HG02642 (cell line): Measurements from ENCODE around the gene TMUB1.

Experiments
- ATAC-seq: cut with Tn5 transposase; IDR thresholded peaks from one replicate; pipeline ENCODE4 v1.9.1; 2021; ENCODE audit warnings: mild to moderate bottlenecking; ENCODE audit not compliant: unreplicated experiment, poor library complexity

The TMUB1 gene

GRCh38 chr7:151086802-151087244 is 3.5 kb upstream of the TMUB1 start:
- no peak for ATAC-seq

DNA sequence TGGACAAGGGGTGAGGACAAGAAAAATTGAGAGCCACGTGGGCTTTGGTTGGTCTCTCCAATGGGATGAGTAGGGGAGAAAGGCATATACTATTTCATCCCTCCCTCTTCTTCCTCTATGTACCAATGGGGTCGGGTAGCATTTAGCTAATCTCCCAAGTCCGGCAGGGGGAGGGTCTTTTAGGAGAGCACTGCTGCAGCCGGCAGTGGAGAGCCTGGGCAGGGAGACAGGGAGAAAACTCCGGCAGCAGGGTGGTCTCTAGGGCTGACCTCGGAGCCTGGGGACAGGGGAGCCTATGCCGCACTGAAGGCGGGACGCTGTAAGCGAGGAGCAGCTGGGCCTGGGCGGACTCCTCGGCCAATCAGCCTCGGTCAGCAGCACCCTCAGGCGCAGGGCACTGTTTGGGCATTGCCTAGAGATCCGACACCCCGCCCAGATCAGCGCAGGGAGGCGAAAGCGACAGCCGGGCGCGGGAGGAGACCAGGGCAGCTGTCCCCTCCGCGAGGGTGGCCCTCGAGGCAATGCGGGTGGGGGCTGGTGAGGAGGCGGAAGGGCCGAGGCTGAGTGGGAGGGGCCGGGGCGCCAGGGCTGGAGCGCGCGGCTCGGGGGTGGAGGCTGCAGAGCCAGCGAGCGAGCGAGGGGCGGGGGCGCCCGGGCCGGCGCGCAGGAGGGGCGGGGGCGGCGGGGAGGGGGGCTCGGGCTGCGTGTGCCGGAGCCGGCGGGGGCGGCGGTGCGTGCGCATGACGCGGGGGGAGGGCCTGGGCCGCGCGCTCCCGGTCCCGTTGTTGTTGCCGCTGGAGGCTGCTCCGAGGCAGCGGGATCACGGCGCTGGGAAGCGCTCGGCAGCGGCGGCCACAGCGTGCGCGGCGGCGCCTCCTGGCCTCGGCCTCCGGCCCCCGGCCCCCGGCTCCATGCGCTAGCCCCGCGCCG is 2.7 kb upstream of the TMUB1 start, which contains the start of gene AGAP3:
AGAP3 (plus strand) TSS at position 785 of the 930 bp plus-strand sequence. CDS start 267 bp downstream, outside the sequence.
- ATAC-seq = peak; percentile 44

GRCh38 chr7:151085329-151085690 is 2.0 kb upstream of the TMUB1 start:
- ATAC-seq = no peak

- ATAC-seq = no peak
Measured at GRCh38 chr7:151083824-151084160, 499 bp upstream of the TMUB1 start.

GRCh38 chr7:151082141-151083070 is 887 bp downstream of the TMUB1 start:
- no peak for ATAC-seq

DNA sequence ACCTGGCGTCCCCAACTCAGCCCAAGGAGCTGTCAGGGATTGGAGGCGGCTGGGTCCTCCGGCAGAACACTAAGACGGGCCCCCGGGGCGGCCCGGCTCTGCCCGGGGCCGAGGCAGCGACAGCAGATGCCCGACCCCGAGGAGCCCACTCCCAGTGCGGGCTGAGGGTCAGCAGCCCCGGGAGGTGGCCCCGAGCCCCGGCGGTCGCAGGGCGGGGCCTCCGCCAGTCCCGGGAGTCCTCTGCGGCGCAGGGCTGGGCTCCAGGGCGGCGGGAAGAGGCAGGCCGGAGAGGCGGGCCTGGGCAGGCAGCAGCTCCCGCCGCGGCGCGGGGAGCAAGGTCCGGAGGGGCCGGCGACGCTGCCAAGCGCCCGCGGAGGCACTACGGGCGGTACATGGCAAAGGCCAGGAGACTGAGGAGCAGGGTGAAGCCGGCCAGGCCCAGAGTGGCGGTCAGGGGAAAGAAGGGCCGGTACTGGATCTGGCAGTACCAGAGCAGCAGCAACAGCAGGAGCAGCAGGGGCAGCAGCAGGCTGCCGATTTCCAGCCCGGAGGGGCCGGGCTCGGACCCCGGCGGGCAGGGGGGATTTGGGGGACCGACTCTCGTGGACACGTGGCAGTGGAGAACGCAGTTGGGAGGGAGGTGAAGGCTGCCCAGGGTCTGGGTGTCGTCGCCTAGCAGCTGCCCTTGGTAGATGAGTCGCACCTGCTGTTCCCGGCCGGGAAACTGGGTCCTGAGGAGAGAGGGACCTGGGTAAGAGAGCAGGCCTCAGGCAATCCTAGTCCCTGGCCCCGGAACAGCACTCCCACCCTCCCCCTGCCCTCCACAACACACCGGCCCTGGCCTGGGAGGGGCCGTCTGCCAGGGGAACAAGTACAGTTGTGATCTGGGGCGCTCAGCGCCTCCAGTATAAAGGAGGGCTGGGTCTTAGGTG is 1.9 kb downstream of the TMUB1 start:
- no peak for ATAC-seq

DNA sequence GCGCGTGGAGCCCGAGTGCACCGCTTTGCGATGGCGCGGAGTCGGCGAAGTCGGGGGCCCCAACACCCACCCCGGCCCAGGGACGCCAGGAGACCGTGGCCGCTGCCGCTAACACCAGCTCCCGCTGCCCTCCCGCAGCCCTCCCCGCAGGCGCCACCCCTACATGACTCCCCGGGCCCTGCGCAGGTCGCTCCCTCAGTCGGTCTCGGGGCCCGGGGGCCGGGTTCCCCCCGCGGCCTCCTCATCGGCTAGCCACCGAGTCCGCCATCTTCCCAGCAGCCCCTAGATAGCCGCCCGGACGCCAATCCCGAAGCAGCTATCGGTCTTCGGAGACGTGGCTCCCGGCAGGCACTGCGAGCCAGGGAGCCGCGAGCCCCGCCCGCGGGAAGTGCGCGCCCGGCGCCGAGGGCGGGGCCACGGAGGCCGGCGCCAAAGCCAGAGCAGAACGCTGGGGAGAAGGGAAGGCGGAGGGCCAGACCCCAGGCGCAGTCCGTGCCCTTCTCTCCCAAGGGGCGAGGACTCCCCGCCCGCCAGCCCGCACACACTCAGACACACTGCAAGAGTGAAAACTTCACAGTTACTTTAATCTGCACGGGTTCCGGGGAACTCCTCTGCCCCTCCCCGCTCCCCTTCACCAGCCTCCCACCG is 2.6 kb downstream of the TMUB1 start, which contains the start of gene FASTK:
FASTK (minus strand) TSS at position 288 of the 648 bp plus-strand sequence; CDS start at position 245, 43 bp downstream.
- peak; percentile 78 for ATAC-seq

GRCh38 chr7:151080067-151080521 is 3.2 kb downstream of the TMUB1 start:
- ATAC-seq = peak; percentile 1

- no peak for ATAC-seq
Measured at GRCh38 chr7:151079199-151079910, 3.9 kb downstream of the TMUB1 start.

- no peak for ATAC-seq
Measured at GRCh38 chr7:151078233-151079040, 4.9 kb downstream of the TMUB1 start.

DNA sequence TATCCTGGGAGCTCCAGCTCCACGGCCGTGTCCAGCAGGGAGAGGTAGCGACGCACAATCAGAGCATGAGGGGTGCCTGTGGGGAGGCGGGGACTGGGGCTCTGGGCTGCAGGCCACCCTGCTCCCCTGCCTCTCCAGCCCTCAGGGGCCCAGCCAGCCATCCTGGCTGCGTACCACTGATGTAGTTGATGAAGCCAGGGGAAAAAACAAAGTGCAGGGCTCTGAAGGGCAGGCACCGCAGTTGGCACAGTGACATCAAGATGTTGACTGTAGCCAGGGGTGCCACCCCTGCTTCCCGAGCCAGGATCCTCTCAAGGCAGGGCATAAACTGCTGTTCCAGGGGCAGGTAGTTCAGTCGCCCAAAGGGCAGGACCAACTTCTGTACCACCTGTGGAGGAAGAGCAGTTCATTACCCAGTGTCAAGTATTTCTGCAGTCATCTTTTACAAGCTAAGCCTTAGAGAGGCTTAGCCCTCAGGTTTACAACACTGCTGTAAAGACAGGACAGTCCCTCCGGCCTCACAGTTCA is 5.5 kb downstream of the TMUB1 start:
- ATAC-seq = no peak

DNA sequence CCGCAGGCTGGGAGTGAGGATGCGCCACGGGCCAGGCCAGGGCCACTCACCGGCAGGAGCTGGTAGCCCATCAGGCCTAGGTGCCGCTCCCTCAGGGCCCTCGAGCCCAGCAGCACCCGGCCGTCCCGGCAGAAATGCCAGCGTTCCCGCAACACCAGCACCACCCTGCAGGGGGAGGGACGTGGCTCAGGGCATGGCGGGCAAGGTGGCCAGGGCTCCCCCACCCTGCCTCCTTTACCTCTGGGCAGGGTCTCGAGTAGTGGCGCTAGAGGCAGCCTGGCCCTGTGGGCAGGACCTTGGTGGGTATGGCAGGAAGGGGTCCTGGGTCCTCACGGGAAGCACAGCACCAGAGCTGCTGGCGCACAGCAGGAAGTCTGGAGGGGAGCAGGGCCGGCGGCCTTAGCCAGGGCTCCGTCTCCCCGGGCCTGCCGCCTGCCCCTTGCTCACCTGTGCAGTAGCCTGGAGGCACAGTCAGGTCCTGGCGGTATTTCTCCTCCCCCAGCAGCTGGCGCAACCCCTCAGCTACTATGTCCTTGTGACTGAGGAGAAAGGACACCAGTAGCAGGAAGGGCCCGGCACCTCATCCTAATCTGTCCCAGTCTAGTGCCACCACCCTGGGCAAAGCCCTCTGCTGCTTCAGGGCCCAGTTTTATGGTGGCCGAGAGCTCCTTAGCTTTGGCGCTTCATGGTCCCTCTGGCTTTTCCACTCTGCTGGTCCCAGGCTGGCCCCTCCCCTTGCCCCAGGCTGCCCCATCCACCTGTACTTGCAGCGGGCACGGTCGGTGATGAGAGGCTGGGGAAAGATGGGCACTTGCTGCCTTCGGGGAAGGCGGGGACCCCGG is 6.2 kb downstream of the TMUB1 start:
- no peak for ATAC-seq

- ATAC-seq = no peak
Measured at GRCh38 chr7:151075978-151076426, 7.3 kb downstream of the TMUB1 start.

DNA sequence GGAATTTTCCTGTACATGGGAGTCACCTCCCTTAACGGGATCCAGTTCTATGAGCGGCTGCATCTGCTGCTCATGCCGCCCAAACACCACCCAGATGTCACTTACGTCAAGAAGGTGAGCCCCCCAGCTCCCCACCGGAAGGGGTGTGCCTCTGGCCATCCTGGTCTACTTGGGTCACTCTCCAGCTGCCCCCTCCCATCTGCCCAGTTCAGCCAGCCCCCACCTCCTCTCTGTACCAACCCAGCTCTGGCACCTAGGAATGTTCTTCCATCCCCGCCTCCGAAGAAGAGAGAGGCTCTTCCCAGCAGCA is 7.7 kb downstream of the TMUB1 start:
- no peak for ATAC-seq

DNA sequence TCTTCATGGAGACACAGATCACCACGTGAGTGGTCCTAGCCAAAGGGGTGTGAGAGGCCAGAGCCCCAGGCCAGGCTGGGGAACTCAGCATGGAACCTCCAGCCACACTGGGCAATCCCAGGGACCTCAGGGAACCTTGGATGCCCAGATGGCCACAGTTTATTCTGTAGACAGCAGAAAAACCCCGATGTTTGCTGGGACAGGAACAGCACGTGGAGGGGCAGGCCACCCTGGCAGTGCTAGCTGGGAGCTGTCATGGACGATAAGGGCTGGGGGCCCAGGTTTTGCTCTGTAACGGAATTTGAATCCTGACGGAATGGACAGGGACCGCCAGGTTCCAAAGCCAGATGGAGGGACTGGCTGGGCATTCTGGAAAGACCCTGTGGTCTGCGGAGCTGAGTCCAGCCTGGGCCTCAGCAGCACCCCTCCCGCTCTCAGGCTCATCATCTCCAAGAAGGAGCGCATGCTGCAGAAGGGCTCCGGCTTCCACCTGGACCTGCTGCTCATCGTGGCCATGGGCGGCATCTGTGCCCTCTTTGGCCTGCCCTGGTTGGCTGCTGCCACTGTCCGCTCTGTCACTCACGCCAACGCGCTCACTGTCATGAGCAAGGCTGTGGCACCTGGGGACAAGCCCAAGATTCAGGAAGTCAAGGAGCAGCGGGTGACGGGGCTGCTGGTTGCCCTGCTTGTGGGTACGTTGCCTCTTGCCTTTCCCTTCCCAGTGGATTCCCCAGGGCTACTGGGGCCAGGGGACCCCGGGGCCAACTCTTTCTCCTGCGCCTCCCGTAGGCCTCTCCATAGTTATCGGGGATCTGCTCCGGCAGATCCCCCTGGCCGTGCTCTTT is 8.3 kb downstream of the TMUB1 start:
- ATAC-seq = no peak

GRCh38 chr7:151073990-151074389 is 9.3 kb downstream of the TMUB1 start:
- no peak for ATAC-seq
